HUDEP-2 (cell line): Measurements from ENCODE around the gene PRRC2B.
"Not testable (repeated sequence)": the region's sequence is repeated elsewhere in the genome, so short reads cannot be mapped to it uniquely, and the experiment has no call there.

ENCODE experiments used
- DNase-seq, 76 experiments: peaks; one replicate each; lab custom pipeline; 2025; ENCODE audit not compliant: unreplicated experiment in 76 of 76; lab: John Stamatoyannopoulos, UW

Gene PRRC2B

DNA sequence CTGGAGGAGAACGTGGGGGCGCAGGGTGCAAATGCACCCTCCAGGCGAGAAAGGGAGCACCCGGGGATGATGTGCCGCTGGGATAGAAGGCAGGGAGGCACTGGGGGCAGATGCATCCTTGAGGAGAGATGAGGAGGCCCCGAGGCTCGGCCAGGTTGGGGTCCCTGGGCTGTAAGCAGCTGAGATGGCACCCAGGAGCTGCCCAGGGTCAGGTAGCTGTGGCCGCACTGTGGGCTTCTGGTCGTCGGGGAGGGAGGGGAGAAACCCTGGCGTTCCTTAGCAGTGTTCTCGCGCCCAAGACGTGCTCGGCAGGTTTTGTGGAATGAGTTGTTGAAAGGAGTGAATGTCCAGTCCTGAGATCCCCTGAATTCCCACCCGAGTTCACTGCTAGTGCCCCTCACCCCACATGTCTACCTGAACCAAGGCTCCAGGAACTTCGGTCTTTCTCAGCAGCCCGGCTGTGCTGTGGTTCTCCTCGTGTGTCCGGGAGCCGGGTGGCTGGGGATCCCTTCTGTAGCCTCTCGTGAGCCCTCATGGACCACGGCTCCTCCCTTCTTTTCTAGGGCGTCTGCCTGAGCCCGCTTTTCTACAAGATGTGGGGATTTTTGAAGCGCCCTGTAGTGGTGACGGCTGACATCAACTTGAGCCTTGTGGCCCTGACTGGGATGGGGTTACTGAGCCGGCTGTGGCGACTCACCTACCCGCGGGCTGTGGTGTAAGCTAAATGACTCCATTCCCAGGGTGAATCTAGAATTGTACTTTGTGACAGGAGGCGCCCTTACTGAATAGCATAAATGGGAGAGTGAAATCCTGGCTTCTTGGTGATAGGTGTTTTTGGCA is 110.0 kb downstream of the PRRC2B start:
- peak in 13 of 76 experiments; percentile 1 to 33 (median 9) for DNase-seq

DNA sequence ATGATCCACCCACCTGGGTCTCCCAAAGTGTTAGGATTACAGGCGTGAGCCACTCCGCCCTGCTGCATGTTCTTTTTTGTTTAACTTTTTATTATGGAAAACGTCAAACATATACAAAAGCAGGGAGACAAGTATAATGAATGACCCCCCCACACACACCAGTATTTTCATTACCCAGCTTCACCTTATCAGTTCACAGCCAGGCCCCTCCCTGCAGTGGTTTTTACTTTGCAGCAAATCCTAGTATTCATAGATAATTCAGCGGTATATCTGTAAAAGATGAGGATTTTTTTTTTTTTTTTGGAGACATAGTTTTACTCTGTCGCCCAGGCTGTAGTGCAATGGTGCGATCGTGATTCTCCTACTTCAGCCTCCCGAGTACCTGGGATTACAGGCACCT is 111.1 kb downstream of the PRRC2B start:
- DNase-seq = peak in 19 of 76 experiments; percentile 2 to 41 (median 12)

DNA sequence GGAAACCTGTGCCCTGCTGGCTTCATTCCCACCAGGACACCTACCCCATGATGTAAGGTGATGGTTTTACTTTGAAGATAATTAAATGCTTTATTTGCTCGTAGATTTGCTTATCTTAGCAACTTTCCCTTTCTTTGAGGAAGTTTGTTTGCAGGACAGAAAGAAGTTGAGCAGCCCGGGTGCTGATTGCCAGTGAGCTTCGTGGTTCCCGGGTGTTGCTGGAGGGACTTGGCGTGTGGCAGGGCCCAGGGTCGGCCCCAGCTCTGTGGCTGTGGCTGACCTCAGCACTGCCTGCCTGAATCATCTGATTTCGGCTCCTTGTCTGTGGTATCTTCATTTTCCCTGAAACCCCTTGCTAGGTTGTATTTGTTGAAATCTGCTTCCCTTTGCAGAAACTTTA is 117.5 kb downstream of the PRRC2B start:
- DNase-seq = no peak

GRCh38 chr9:131511880-131512279 is 118.0 kb downstream of the PRRC2B start:
- no peak for DNase-seq

DNA sequence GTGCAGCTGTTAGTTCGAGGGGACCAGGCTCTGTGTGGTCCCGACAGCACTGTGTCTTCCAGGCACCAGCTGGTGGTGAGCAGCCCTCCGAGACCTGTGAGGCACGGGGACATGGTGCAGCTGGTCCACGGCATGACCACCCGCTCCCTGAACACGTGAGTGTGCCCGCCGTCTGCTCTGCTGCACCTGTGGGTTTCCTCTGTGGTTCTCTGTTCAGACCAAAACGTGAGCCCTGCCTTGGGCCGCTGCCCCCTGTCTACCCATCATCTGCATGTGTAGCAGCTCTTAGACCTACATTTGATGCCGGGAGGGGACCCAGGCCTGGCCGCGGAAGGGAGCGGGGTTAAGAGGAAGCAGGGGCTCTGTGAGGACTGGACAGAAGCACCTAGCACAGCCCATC is 119.3 kb downstream of the PRRC2B start:
- DNase-seq = no peak

DNA sequence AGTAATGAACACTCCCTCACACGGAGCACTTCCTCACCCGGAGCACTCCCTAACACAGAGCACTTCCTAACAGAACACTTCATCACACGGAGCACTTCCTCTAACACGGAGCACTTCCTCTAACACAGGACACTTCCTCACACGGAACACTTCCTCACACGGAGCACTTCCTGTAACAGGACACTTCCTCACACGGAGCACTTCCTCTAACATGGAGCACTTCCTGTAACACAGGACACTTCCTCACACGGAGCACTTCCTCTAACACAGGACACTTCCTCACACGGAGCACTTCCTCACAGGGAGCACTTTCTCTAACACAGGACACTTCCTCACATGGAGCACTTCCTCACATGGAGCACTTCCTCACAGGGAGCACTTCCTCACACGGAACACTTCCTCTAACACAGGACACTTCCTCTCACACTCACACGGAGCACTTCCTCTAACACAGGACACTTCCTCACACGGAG is 121.7 kb downstream of the PRRC2B start:
- not testable (repeated sequence) for DNase-seq

GRCh38 chr9:131516100-131516499 is 122.2 kb downstream of the PRRC2B start:
- no peak for DNase-seq

DNA sequence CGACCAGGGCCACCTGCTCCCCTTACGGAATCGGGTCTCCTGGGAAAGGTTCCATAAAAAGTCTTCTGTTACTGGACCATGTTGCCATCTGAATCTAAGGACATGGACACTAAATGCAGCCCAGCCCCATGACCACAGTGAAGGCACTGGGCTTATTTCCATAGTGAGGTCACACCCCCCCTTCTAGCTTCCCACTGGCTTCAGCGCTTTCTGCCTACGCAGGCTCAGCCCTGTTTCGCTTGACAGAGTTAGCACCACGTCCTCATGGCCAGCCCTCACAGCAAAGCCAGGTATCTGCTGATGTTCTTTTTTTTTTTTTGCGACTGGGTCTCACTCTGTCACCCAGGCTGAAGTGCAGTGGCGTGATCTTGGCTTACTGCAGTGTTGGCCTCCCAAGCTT is 123.0 kb downstream of the PRRC2B start:
- DNase-seq = no peak

- no peak for DNase-seq
Measured at GRCh38 chr9:131517761-131518190, 123.9 kb downstream of the PRRC2B start.

- no peak for DNase-seq
Measured at GRCh38 chr9:131518553-131518952, 124.7 kb downstream of the PRRC2B start.

- no peak for DNase-seq
Measured at GRCh38 chr9:131520503-131520902, 126.6 kb downstream of the PRRC2B start.

DNA sequence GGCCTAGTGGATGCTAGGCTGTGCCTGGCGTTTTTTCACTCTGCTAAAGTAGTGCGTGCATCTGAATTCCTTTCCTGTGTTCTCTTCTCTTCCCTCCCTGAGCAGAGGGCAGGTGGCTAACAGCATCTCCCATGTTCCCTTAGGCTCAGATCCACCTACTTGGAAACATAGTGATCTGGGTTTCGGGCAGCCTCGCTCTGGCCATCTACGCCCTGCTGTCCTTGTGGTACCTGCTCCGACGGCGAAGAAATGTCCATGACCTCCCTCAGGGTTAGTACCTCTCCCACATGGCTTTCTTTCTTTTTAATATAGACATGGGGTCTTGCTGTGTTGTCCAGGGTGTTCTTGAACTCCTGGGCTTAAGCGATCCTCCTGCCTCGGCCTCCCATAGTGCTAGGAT is 127.3 kb downstream of the PRRC2B start:
- no peak for DNase-seq

- DNase-seq = no peak
Measured at GRCh38 chr9:131521822-131522221, 127.9 kb downstream of the PRRC2B start.

GRCh38 chr9:131522257-131523085 is 128.6 kb downstream of the PRRC2B start:
- DNase-seq = no peak

DNA sequence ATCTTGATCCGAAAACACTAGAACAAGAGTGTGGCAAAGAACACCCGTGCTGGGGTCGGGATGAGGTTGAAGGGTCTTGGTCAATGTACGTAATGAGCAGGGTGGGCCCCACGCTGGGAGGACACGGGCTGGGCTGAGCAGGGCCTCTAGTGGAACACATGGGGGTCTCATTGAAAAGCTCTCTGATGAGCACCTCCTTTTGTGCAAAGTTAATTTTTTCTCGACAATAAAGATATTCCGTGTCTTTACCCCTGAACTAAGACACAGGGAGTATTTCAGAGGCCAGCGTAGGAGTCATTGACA is 129.2 kb downstream of the PRRC2B start:
- DNase-seq = no peak

- no peak for DNase-seq
Measured at GRCh38 chr9:131523451-131524435, 129.9 kb downstream of the PRRC2B start.

DNA sequence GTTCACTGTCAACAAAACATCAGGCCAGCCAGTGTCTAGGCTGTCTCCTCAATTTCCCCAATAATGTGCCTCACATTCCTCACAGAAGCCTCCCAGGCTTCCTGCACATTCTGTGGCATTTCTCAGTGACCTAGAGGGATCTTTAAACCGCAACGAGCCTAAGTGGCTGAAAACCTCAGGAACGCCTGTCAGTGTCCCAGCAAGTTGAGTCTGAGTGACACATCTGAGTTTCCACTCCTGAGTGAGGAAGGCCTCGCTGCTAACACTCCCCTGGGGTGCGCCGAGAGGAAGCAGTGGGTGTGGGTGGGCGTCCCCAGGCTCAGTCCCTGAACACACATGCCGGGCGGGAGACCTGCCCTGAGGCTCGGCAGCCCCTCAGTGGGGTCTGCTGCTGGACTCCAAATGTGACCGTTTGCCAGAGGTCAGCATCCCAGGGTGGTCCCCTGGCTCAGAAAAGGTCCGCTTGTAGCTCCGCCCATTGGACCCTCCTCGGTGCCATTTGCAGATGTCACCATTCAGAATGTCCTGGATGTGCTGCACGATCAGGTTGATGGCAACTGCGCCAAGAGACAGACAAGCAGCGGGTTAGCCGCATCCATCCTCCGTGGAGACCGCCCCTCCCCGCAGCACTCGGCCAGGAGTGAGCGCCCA is 130.9 kb downstream of the PRRC2B start:
- no peak for DNase-seq

DNA sequence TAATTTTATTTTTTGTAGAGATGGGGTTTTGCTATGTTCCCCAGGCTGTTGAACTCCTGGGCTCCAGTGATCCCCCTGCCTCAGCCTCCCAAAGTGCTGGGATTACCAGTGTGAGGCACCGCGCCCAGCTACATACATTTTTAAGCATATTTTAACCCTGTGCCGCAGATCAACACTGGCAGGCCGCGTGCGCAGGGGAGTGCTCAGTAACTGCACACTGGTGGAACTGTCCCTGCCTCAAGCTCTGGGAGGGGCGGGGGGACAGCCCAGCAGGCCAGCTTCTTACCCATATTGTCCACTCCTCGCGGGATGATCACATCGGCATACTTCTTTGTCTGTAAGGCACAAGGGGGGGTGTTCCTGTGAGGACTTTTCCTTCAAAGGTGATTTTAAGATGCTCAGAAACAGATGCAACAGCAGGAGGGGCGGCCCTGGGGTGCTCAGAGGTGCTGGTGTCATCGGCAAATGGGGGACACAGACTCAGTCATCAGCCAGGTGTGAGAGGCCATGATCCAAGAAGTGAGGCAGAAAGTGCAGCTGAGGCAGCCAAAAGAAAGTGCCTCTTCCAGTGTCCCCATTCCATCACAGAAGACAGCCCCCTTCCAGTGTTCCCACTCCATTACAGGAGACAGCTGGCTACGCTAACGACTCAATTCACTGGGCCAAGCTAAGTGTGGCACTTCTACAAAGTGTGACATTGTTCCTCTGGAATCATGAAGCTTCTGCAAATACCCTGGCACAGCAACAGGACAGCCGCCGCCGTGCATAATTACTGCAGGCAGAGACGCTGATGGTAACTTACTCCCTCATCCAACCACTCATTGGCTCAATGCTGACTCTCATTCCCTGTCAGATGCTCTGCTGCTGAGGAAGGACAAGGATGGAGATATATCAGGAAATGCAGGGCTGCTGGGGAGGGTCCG is 132.0 kb downstream of the PRRC2B start:
- no peak for DNase-seq

- no peak for DNase-seq
Measured at GRCh38 chr9:131528186-131528585, 134.3 kb downstream of the PRRC2B start.
